GM23248 (cell line): ENCODE data around the gene FHL5.

Experiments used
- EZH2 ChIP-seq: fragments of 200-600 bp; sonication (generic); IDR thresholded peaks from 2 replicates; pipeline ENCODE4 v1.6.1; 2018; ENCODE audit warnings: antibody characterized with exemption, mild to moderate bottlenecking; ENCODE audit not compliant: insufficient read depth, poor library complexity, severe bottlenecking
- EZH2phosphoT487 ChIP-seq: fragments of 200-600 bp; sonication (generic); IDR thresholded peaks from 2 replicates; pipeline ENCODE4 v1.6.1; 2018; ENCODE audit warnings: antibody characterized with exemption, moderate library complexity, mild to moderate bottlenecking, low read depth; ENCODE audit not compliant: insufficient read depth

DNA sequence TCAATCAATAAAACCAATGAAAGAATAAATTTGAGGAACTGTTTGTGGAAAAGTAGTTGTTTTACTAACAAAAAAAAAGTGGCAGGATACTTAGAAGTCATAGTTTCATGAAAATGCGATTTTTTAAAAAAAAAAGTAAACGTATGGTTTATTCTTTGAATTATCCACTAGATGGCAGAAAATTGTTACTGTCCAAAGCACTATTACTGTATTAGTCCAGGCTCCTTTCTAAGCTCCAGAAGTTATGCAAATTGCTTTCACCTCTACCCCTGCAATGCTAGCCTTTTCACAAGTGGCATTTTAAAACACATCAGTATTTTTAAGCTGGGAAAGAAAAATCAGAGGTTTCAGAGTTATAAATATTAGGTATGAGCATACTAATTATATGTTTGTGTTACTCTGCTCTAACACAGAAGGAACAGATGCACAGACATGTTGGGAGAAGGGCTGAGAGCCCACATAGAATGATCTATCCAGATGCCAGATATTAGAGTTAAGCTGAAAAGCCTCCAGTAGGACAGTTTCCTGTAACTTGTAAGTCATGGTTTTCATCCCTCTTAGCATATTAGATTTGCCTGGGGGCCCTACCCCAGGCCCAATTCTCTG, 63.9 kb downstream of the FHL5 start:
- TF ChIP-seq EZH2phosphoT487 (no peak), EZH2 (no peak)
